Activated effector memory CD4-positive, alpha-beta T cell treated with Interleukin-2 at 50 U/mL for 16 hours (primary cell): ENCODE results near the gene STPG3.
"Not testable (repeated sequence)": the region's sequence is repeated elsewhere in the genome, so short reads cannot be mapped to it uniquely, and the experiment has no call there.

Source experiments
- DNase-seq: peaks from one replicate; pipeline ENCODE4 v3.0.0-alpha.2; 2020

Gene STPG3

DNA sequence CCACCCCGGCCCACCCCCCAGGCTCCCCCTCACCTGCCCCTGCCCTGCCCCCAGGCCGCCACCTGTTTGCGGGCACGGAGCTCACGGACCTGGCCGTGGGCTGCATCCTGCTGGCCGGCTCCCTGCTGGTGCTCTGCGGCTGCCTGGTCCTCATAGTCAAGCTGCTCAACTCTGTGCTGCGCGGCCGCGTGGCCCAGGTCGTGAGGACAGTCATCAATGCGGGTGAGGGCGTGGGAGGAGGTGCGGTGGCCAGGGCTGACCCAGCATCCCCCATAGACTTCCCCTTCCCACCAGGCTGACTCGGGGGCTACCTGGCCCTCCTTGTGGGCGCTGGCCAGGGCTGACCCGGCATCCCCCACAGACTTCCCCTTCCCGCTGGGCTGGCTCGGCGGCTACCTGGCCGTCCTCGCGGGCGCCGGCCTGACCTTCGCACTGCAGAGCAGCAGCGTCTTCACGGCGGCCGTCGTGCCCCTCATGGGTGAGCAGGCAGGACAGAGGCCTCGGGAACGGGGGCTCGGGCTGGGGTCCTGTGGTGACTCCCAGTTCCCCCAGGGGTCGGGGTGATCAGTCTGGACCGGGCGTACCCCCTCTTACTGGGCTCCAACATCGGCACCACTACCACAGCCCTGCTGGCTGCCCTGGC, 16.9 kb upstream of the STPG3 start:
- DNase-seq, result no peak

DNA sequence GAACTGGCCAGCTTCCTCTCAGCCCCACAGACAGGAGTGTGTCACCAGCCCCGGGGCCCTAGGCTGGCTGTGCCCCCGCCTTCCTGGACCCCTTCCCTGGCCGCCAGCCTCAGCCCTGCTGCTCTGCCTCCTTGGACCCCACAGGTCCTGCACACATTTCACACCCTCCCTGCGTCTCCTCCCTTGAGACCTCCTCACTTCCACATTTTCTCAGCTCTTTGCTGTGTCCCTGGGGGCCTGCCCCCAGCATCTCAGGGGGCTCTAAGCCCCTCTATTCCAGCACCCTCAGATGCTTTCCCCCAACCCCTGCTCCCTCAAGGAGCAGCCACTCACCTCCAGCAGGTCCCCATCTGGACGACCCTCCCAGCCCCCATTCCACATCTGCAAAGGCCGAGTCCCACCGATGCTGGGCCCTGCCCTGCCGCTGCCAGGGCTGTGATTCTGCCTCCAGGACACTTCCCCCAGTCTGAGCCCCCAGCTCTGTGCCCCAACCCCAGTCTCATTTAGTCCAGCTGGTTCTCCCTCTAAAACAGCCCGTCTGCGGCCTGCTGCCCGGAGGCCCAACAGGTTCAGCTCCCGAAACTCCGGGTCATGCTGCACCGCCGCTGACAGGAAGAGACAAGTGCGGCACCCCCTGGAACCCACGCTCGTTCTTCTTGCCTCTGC, 16.2 kb upstream of the STPG3 start:
- no peak for DNase-seq

DNA sequence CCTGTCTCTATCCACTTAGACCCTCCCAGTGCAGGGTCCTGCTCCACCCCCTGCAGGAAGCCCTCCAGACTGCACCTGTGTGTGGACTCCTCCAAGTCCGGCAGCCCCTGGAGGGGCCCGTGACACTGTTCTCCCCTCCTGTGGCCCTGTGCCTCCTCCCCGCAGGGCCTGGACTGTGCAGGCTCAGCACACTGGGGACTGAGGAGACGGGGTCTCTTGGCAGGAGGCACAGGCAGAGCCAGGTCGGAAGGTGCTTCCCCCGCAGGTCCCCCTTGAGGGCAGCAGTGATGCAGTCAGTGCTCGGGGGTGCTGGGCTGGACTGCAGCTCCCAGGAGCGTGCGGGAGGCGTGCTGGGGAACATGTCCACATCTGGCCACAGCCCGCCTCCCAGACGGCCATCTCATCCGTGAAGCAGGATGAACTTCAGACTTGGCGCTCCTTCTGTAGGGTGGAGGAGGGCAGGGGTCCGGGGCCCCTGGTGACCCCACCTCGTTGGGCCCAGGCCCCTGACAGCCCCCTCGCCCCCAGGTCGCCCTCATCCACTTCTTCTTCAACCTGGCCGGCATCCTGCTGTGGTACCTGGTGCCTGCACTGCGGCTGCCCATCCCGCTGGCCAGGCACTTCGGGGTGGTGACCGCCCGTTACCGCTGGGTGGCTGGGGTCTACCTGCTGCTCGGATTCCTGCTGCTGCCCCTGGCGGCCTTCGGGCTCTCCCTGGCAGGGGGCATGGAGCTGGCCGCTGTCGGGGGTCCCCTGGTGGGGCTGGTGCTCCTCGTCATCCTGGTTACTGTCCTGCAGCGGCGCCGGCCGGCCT, 15.5 kb upstream of the STPG3 start:
- DNase-seq, result no peak

DNA sequence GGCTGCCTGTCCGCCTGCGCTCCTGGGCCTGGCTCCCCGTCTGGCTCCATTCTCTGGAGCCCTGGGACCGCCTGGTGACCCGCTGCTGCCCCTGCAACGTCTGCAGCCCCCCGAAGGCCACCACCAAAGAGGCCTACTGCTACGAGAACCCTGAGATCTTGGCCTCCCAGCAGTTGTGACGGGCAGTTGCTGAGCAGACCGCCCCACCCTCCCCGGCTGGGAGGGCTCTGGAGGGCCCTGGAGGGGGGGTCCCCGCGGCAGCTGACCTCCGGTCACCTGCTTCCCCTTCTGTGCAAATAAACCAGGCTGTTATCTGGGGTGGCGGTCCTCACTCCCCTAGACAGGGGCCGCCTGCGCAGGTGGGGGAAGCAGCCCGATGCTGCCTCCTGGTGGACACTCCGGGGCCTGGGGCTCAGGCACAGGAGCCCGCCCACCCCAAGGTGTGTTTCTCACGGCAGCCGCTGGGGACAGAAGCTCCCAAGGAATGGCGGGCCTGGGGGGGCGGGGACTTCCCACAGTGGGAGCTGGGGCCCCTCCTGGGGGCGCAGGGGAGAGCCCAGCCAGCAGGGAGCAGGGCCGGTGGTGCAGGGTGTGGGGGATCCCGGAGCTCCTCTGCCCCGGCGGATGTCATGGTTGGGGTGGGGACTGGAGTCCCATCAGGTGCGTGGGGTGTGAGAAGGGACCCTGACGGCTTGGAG, 14.7 kb upstream of the STPG3 start:
- DNase-seq, result peak; percentile 81

GRCh38 chr9:137236936-137237421, 14.1 kb upstream of the STPG3 start:
- DNase-seq, result no peak

DNA sequence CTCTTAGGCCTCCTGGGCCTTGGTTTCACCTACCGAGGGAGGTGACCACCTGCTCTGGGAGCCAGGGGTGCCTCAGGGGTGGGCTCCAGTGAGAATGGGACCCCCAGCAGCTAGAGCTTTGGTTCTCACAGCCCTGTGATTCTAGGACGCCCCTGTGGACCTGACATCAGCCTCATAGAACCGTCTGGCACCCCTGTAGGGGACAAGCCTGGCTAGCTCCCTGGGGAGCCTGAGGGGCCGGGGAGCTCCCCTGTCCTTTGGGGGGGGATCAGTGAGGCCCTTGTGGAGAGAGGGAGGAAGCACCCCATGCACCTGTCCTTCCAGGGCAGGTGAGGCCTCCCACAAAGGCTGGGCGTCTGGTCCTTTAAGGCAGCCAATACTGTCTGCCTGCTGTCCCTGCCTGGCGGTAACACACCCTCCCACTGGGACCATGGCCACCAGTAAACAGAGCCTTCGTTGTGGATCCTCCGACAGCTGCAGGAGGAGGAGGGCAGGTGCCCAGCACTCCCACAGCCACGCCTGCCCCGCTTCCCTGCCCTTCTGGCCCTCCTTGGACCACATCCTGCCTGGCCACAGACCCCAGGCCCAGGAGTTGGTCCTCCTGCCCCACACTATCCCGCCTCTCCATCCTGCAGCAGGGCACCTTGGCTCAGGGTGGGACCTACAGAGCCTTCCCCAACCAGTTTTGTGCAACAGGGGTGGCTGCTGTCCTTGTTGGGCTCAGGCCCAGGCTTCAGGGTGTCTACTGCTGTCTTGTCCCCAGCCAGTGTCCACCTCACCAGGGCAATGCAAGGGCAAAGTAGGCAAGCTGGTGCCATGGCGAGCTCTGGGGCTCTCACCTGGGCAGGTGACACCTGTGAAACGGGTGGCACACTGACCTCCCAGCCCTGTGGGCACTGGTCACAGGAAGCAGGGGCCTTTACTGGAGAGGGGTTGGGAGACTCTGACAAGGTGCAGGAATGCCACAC, 13.0 kb upstream of the STPG3 start:
- no peak for DNase-seq

GRCh38 chr9:137239541-137240200, 11.4 kb upstream of the STPG3 start:
- DNase-seq, result not testable (repeated sequence)

GRCh38 chr9:137240318-137240840, 10.7 kb upstream of the STPG3 start:
- DNase-seq, result peak; percentile 65

- DNase-seq, result peak; percentile 96
Observed at GRCh38 chr9:137240841-137241489, 10.1 kb upstream of the STPG3 start, which contains the start of gene TUBB4B. TUBB4B (plus strand) TSS chr9:137241287; CDS start chr9:137241361, 74 bp downstream.

- peak; percentile 66 for DNase-seq
Observed at GRCh38 chr9:137241490-137242268, 9.4 kb upstream of the STPG3 start.

DNA sequence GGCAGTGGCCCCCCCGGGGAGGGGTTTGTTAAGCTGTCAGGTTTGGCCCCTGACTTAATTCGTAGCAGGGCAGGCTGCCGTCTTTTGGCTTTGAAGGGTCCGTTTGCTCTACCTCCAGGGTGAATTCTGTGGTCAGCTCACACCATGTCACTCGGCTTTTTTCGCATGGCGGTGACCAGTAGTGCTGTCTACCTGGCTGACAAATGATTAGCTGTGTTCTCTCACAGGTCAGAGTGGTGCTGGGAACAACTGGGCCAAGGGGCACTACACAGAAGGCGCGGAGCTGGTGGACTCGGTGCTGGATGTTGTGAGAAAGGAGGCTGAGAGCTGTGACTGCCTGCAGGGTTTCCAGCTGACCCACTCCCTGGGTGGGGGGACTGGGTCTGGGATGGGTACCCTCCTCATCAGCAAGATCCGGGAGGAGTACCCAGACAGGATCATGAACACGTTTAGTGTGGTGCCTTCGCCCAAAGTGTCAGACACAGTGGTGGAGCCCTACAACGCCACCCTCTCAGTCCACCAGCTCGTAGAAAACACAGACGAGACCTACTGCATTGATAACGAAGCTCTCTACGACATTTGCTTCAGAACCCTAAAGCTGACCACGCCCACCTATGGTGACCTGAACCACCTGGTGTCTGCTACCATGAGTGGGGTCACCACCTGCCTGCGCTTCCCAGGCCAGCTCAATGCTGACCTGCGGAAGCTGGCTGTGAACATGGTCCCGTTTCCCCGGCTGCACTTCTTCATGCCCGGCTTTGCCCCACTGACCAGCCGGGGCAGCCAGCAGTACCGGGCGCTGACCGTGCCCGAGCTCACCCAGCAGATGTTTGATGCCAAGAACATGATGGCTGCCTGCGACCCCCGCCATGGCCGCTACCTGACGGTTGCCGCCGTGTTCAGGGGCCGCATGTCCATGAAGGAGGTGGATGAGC, 8.6 kb upstream of the STPG3 start:
- DNase-seq, result no peak

- not testable (repeated sequence) for DNase-seq
Observed at GRCh38 chr9:137243266-137243625, 7.8 kb upstream of the STPG3 start.

GRCh38 chr9:137243626-137244485, 7.2 kb upstream of the STPG3 start:
- no peak for DNase-seq

DNA sequence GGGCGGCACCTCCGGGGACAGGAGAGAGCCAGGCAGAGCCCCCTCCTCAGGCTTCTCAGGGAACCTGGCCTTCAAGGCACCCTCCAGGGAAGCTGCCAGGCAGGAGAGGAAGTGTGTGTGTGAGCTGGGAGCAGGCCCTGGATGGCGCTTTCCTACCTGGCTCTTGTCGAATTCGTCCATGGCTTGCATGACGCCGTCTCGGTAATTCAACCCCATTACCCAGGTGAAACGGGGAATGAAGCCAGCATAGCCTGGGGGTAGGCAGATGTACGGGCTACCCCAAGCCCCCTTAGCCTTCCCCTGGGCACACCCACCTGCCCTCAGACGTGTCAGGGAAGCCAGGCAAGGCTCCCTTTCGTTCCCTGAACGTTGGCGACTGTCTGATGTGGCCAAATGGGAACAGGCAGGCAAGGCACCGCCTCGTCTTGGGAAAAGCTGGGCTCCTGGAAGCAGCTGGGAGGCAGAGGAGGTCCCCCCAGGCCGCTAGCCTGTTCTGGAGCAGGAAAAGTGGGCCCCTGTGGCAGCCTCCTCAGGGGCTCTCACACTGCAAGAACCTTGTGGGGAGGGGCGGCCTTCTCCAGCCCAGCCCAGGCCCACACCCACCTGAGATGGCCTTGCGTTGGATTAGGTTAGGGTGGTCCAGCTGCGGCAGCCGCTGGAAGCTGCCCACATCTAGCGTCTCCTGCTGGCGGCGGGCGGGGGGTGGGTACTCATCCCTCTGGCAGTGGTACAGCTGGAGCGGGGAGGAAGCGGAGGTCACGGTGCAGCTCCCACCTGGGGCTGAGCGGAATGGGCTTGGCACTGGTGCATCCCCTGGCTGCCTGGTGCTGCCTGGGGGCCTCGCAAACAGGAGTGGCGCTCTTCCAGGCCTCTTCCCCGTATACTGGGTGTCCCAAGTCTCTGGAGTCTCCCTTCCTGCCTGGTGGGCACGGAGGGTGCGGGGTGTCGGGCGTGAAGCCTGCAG, 6.3 kb upstream of the STPG3 start:
- no peak for DNase-seq

GRCh38 chr9:137245450-137246421, 5.3 kb upstream of the STPG3 start:
- DNase-seq, result no peak
